GM18907 (cell line): ENCODE results near the gene CFAP70.
"Not testable (repeated sequence)": the region's sequence is repeated elsewhere in the genome, so short reads cannot be mapped to it uniquely, and the experiment has no call there.

Experiments used
- ATAC-seq: cut with Tn5 transposase; IDR thresholded peaks from one replicate; pipeline ENCODE4 v1.9.1; 2021; ENCODE audit warnings: mild to moderate bottlenecking, moderate library complexity; ENCODE audit not compliant: unreplicated experiment

Gene CFAP70

DNA sequence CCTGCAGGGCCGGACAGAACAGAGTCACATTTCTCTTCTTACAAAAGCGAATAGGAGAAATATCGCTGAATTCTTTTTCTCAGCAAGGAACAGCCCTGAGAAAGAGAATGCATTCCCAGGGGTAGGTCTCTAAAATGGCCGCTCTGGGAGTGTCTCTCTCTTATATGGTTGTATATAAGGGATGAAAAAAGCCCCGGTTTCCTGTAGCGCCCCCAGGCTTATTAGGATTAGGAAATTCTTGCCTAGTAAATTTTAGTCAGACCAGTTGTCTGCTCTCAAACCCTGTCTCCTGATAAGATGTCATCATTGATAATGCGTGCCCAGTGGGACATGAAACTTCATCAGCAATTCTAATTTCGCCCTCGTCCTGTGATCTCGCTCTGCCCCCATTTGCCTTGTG is 100.1 kb downstream of the CFAP70 start:
- not testable (repeated sequence) for ATAC-seq

DNA sequence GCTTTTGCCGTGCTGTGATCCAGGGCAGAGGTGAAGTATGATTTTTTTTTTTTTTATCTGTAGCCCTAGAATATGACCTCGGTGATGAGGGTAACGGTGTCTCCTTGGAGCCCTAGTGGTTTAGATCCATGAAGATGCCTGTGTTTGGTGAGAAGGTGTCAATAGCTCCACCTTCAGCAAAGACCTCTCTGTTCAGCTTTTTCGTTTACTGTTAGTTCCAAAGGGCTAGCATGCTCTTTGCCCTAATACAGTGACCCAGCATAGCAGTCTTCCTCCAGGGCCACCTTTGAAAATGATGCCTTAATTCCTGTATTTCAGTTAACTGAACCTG is 105.5 kb downstream of the CFAP70 start:
- no peak for ATAC-seq

DNA sequence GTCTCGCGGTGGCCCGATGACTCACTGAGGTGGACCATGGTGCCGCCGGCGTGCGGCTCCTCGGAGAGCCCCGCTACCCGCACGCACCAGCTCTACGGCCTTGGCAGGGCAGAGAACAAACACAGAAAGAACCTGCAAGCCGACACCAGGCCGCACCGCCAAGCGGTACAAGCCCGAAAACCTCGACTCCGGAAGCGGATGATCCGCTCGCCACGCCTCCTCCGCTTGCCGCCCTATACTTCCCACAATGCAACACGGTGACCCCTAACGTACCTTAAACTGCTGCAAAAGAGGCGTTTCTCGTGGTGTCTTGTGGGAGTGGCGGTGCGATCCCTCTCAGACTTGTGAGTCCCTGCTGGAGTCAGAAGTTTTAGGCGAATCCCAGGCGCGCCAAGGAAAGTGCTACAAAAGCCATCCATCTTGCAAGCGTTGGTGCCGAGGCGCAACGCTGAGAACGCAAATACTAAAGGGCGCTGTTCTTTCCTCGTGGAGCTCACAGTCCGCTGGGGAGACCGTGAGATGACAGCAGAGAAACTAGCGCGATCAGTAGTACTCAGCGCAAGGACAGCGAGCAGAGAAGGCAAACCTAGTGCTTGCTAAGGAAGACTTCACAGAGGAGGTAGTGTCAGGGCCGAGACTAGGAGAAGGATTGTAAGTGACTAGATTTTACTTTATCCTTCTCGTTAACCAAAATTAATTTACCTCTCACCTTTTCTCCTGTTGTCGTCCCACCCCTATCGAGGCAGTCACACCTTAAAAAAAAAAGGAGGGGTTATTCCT is 106.0 kb downstream of the CFAP70 start, which contains the start of gene MRPS16:
Gene MRPS16 (minus strand): TSS at position 200 of the 780 bp plus-strand sequence. CDS start 162 bp downstream, at position 38.
- ATAC-seq, result peak; percentile 77

DNA sequence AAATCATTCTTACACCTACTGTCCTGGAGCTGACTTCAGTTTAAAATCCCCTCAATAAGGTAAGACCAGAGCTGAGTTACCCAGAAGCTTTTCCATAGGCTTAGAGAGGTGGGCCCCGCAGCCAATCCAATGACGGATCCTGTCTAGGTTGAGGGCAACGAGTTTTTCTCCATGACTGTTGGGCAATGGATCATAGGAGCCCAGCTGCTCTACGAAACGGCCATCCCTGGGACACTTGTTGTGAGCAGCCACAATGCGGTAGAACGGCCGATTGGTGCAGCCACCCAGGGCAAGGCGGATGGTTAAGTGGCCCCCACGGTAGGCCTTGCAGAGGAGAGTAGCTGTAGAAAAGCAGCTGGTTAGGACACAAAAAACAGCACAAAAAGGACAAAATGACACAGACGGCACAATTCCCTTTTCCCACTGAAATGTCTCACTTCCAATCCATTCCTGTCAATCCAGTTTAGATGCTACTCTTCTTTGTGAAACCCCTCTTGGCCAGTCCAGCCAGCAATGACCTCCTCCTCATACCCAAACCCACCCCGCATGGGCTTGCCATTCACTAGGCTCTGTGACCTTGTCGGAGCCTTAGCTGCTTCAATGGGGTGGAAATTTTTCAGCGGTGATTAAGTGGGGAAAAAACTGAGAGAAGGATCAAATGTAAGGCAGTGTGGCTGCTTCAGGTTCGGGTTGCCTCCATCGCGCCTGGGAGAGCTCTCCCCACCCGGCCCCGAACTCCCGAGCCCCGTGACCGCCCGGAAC is 106.8 kb downstream of the CFAP70 start:
- ATAC-seq, result peak; percentile 39

DNA sequence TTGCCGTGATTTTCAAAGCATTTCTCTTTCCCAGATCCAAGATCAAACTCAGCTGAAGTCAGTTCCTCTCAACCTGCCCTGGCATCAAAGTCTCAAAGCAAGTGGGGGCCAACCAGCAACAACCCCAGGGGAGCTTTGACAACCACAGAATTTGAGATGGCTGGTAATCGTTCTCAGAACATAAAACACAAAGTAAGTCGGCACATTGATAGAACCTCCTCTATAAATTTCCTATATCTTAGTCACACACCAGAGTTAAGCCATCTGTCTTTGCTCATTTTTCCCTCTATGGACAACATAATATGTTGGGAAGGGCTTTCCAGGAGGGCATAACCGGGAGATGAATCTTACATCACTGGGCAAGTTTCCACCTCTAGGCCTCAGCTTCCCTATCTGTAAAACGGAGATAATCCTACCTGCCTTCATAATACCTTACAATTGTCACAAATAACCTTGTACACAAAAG is 110.4 kb downstream of the CFAP70 start:
- ATAC-seq, result no peak

DNA sequence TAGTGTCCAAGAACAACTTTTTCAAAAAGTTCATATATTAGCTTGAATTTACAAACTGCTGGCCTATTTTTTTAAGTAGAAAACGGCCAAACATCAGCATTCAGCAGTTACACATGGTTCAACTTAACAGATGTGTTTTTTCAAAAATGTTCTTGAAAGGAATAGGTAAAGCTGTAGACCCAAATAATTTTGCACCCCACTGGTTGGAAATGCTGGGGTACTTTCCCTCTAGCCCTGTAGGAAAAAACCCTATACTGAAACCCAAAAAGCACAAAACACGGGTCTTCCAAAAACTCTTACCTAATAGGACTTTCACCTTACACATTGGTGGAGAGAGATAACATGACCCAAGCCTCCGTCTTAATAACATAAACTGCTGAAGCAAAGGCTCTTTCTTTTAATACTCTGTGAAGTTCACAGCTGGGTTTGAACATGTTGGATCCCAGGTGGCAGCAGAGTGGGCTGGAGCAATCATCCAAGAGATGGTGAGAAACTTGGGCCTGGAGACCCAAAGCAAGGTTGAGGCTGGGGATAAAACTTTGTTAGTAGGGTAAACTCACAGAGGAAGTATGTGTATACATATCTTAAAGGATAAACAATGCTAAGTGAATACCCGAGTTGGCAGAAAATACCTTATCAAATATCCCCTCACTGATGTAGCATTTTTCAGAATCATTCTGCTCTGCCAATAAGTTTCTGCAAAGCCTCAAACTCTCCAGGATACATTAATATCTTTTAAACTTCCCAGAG is 111.0 kb downstream of the CFAP70 start:
- no peak for ATAC-seq

DNA sequence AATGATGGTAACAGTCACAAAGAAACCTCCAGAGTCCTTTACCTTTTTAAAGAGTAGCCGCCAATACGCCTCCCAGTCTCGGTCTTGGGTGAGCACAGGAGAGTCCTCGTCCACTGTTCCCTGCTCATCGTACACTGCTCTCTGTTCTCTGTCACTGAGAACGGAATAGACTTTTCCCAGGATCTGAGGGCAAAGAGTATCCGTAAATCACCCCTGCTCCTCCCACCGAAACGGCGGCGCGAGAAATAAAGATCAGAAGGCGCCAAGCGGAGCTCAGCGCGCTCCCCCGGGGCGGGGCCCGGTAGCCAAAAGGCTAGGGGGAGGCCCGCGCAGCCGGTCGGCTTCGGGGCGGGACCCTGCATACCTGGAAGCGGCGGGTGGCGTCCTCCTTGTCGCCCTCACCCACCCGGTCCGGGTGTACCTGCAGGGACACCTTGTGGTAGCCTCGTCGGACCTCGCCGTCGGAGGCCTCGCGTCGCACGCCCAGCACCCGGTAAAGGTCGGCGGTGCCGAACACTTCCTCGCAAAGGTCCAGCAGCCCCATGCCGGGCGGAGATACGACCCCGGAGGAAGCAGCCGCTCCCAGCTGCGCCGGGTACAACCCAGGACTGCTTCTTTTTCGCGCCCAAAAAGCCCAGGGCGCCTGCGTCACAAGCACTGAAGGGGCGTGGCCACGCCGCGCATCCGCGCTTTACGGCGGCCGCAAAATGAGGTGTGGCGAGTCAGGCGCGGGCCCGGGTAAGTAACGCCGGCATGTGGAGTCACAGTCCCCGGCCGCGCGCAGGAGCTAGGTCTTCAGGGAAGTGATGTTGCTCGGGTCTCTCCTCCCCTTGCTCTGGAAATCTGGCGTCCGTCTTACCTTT is 111.8 kb downstream of the CFAP70 start, which contains the start of gene DNAJC9:
Gene DNAJC9 (minus strand): TSS at position 610 of the 863 bp plus-strand sequence. CDS start 66 bp downstream, at position 544.
- peak; percentile 83 for ATAC-seq

DNA sequence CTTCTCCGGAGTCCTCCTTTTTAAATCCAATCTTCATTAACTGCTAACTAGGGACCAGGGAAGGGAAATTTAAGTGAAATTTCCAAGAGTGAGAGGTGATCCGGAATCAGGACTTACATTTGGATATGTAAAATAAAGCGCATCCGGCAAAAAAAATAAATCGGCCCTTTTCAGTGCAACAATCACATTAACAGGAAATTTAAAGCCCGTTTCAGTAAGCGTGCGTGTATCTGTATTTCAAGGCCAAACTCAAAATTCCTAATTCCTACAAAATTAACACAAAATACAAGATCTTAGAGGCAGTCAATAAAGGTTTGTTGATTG is 112.4 kb downstream of the CFAP70 start:
- ATAC-seq, result no peak

DNA sequence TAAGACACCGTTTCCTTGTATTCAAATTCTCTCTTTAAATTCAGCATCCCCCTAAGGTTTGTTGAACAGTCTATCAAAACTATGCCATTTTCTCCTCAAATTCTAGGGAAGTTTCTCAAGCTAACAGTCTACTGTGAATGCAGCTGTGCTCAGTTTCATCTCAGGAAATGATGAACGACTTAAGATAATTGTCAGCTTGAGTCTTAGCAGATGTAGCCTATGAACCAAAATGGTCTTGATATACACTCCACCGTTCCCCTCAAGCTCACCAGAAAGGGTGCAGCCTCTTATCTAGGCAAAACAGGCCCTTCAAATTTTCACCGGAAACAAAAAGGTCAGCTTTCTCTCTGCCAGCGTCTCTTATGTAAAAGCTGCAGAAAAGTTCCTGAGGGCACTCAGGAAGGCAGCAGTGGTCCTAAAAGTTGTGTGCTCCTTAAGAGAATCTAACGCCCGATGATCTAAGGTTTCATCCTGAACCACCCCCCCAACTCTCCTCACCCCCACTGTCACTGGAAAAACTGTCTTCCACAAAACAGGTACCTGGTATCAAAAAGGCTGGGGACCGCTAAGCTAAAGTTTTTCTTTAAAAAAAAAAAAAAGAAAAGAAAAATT is 113.7 kb downstream of the CFAP70 start:
- no peak for ATAC-seq

DNA sequence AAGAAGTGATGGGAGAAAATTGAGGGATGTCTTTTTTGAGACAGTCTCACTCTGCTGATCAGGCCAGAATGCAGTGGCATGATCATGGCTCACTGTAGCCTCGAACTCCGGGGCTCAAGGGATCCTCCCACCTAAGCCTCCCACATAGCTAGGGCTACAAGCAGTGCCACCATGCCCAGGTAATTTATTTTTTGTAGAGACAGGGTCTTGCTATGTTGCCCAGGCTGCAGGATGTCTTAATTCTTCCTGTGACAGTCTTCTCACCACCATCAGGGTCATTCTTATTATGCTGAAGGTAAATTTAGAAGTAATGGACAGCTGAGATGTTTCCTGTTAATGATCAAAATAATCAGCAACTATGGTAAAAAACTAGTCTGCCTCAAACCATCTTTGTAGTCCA is 118.8 kb downstream of the CFAP70 start:
- no peak for ATAC-seq

DNA sequence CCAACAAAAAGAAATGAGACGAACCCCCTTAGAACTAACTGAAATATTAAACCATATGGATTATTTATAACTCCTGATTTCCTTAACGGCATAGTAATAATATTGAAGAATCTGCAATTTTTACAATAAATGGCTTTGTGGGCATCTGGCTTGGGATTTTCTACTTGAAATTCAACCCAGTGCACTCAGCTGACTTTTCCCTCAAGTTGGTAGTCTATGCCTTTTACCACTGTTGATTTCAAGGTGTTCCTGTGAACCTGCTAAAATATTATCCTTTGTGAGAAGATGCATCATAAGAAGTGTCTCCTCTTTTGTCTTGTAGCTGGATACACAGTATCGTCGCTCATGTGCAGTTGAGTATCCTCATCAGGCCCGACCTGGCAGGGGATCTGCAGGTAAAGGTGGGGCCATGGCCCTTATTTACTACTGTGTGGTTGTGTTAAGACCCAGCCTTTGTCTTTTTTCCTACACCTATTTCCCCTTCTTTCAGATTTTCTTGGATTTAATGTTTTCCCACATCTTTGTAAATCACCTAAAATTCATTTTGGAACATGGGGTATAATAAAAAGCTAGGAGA is 119.6 kb downstream of the CFAP70 start:
- no peak for ATAC-seq

DNA sequence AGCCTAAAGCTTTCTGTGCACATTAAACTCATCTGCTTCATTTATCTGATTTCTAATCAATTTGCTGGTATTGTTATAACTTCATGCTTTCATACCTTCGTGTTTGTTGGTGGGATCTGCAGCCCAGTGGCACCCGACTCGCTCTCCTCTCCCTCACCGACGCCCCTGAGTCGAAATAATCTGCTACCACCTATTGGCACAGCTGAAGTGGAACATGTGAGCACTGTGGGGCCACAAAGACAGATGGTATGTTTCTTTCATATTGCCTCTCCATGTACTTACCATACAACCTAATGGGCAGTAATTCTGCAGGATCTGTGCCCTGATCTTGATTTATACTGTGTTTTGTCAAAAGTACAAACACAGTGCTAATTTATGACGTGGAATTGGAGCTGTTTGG is 124.0 kb downstream of the CFAP70 start:
- ATAC-seq, result no peak

DNA sequence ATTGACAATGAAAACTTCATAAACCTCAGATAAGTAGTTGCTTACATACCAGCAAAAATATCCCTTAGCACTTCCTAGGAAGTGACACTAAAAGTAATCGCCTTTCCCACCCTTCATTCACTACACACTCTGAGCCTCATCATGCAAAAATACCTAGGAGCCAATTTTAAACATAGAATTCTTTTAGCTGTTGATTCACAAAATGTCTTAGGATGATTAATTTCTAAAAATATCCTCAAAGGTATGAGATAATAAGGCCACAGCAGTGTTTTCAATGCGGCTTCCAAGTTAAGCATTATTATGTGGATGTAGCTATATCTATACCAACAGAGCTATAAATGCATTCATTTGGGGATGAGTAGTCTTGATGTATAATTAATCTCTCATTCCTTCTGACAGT is 124.8 kb downstream of the CFAP70 start:
- no peak for ATAC-seq

DNA sequence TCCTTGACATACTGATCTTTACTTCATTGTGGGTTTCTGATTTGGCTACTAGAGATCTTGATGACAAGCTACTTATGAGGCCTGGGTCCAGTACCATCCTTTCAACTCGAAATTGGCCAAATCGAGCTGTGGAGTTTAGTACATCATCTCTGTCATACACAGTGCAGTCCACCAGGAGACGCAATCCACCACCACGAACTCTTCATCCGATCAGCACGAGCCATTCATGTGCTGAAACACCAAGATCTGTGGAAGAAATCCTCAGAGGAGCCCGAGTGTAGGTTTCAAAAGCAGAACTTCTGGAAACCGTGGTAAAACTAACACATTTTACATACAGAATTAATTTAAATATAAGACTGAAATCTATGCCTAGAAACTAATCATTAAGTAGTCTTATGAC is 125.8 kb downstream of the CFAP70 start:
- no peak for ATAC-seq

DNA sequence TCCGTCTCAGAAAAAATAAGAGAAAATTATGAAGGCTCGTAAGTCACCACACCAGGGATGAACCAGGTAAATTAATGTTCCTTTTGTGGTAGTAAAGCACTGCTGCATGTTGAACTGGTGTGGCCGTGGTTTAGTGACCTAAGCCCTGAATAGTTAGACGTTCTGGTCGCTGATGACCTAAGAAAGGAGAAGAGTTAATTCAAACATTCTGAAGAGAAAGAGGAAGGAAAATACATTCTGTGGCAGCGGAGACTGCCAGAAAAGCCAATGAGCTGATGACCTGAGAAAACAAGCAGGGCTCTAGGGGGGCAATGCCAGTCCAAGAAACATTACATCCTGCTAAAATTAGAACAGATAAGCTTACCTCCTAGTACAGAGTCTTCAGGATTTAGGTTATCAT is 129.1 kb downstream of the CFAP70 start:
- no peak for ATAC-seq

DNA sequence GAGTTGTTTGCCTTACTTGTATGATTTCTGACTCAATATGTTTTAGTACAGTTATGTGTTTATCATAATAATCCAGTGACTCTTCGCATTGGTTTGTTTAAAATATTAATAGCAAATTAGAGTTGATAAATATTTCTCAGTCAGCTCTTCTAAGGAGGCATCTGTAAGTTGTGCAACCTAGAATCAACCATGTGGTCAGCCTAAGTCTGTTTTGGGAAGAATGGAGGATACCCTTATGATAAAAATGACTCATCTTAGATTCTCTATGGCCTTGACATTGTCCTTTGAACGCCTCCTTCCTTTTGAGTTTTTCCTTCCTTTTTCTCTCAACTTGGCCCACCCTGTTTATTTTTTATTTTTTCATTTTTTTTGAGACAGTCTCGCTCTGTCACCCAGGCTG is 130.4 kb downstream of the CFAP70 start:
- ATAC-seq, result no peak

DNA sequence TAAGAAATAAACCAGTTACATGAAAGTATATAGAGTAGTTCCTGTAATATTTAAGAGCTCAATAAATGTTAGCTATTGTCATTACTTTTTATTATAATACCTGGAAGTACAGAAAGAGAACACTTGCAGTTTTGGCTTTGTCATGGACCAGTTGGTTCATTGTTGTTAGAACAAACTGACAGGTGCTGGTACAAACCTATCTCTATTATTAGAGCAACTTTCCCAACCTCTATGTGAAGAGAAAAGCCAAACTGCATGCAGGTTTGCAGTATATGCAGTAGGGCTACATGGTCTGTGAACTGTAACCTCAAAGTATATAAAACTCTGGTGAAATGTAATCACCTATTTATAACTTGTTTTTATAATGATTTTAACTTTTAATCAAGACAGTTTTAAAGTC is 132.0 kb downstream of the CFAP70 start:
- no peak for ATAC-seq

DNA sequence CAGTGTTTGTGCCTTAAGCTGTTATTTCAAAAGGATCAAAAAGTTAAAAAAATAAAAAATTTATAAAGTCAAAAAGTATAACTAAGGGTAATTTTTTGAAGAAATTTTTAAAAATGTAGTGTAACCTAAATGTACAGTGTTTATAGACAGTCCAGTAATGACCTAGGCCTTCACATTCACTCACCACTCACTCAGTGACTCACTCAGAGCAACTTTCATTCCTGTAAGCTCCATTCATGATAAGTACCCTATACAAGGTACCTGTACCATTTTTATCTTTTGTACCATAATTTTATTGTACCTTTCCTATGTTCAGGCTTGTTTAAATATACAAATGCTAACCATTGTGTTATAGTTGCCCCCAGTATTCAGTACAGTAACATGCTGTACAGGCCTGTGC is 133.1 kb downstream of the CFAP70 start:
- no peak for ATAC-seq

DNA sequence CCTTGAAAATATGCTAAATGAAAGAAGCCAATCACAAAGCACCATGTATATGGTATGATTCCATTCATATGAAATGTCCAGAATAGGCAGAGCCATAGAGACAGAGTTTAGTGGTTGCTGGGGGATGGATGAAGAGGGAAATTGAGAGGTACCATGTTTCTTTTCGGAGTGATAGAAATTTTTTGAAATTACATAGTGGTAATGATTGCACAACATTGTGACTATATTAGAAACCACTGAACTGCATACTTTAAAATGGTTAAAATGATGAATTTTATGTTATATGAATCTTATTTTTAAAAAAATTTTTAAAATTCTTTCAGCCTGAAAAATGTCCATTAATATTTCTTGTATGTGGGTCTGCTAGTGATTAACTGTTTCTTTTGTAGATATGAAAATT is 137.7 kb downstream of the CFAP70 start:
- ATAC-seq, result no peak

DNA sequence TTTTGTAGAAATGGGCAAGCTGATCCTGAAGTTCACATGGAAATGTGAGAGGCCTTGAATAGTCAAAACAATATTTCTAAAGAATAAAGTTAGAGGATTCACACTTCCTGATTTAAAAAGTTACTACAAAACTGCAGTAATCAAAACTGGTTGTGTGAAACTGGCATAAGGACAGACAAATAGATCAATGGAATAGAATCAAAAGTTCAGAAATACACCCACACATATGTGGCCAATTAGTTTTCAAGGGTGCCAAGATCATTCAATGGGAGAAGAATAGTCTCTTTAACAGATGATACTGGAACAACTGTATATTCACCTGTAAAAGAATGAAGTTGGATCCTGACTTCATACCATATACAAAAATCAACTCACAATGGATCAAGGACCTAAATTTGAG is 139.3 kb downstream of the CFAP70 start:
- ATAC-seq, result no peak
